Endothelial cell of umbilical vein (primary cell): ENCODE results near the gene GNG3. TPM values are rescaled to one million over a fixed set of nuclear protein-coding genes. Genes with fewer than 3 reads are reported as not detected.

Experiments used
- BruUV-seq: library from RNA; stranded (reverse); fragments of 400-500 nt; replicated peaks from 2 replicates; lab custom pipeline; 2021; lab: Mats Ljungman, UMichigan
- CTCF ChIA-PET: fragments of 300-600, 350-600 bp; sonication (Branson Sonifier 250); formaldehyde crosslinking; loops from one replicate; lab custom pipeline; 2021; ENCODE audit warnings: antibody characterized with exemption, inconsistent platforms; lab: Charles Lee
- POLR2A ChIA-PET: fragments of 300-600, 350-600 bp; sonication (Branson Sonifier 250); formaldehyde crosslinking; loops from one replicate; lab custom pipeline; 2021; ENCODE audit warnings: antibody characterized with exemption, inconsistent platforms; lab: Charles Lee
- DNase-seq: peaks from one replicate; pipeline ENCODE4 v3.0.0-alpha.2; 2011; ENCODE audit warnings: low read depth, low spot score
- FAIRE-seq: peaks from 2 replicates; lab custom pipeline; 2011; peaks lifted over from hg19 to GRCh38; lab: Jason Lieb, UNC
- H2AFZ ChIP-seq: 2 replicates; pipeline ENCODE4 v1.6.0; 2012; ENCODE audit warnings: low read depth, low read length, control low read depth, inconsistent platforms
- H3K27ac ChIP-seq: 2 replicates; pipeline ENCODE4 v1.5.1; 2011; ENCODE audit warnings: low read depth, mild to moderate bottlenecking, control low read depth, low read length, moderate library complexity; ENCODE audit not compliant: insufficient read depth
- H3K27me3 ChIP-seq, 2 experiments: 2 replicates each; pipeline versions ENCODE4 v1.6.0 to v1.6.1; 2011; ENCODE audit warnings: low read length in 2 of 2, mixed read lengths in 1 of 2; ENCODE audit not compliant: control insufficient read depth in 2 of 2, insufficient read depth in 2 of 2
- H3K36me3 ChIP-seq, 2 experiments: 2 replicates in 1 of 2; 3 replicates in 1 of 2; pipeline ENCODE4 v1.5.1; 2011; ENCODE audit warnings: low read length in 2 of 2, mild to moderate bottlenecking in 1 of 2, moderate library complexity in 1 of 2; ENCODE audit not compliant: control insufficient read depth in 2 of 2, insufficient read depth in 2 of 2; ENCODE audit errors: extremely low read depth in 1 of 2
- H3K4me1 ChIP-seq: 3 replicates; pipeline ENCODE4 v1.5.1; 2011; ENCODE audit warnings: mild to moderate bottlenecking, low read length; ENCODE audit not compliant: control insufficient read depth, insufficient read depth; ENCODE audit errors: extremely low read depth
- H3K4me2 ChIP-seq: 2 replicates; pipeline ENCODE4 v1.6.1; 2011; ENCODE audit warnings: low read length, control low read depth, mixed read lengths; ENCODE audit not compliant: insufficient read depth
- H3K4me3 ChIP-seq, 3 experiments: fragments of 200-600 bp in 1 of 3; sonication (generic), shearing (Covaris generic) in 1 of 3; replicated peaks in 1 of 3; 2 replicates each; pipeline ENCODE4 v1.5.1; 2011 to 2016; ENCODE audit warnings: control low read depth in 3 of 3, low read length in 3 of 3, mild to moderate bottlenecking in 2 of 3, inconsistent platforms in 1 of 3, low read depth in 1 of 3, moderate library complexity in 1 of 3; ENCODE audit not compliant: insufficient read depth in 1 of 3
- H3K79me2 ChIP-seq: 2 replicates; pipeline ENCODE4 v1.6.0; 2012; ENCODE audit warnings: low read length, inconsistent platforms; ENCODE audit not compliant: control insufficient read depth, insufficient read depth
- H3K9ac ChIP-seq: replicated peaks from 2 replicates; pipeline ENCODE3; 2011; ENCODE audit warnings: low read length, control low read depth; ENCODE audit not compliant: insufficient read depth; ENCODE audit errors: extremely low read depth
- H3K9me1 ChIP-seq: replicated peaks from 3 replicates; pipeline ENCODE4 v1.6.0; 2011; ENCODE audit warnings: mild to moderate bottlenecking, low read length; ENCODE audit not compliant: control insufficient read depth, insufficient read depth; ENCODE audit errors: extremely low read depth
- H3K9me3 ChIP-seq: replicated peaks from 2 replicates; pipeline ENCODE4 v1.5.1; 2012; ENCODE audit warnings: low read length, inconsistent platforms; ENCODE audit not compliant: control insufficient read depth, insufficient read depth
- H4K20me1 ChIP-seq: replicated peaks from 2 replicates; pipeline ENCODE3; 2011; ENCODE audit warnings: mild to moderate bottlenecking, low read length; ENCODE audit not compliant: control insufficient read depth, insufficient read depth; ENCODE audit errors: extremely low read depth
- EZH2 ChIP-seq: IDR thresholded peaks from 2 replicates; pipeline ENCODE4 v1.6.1; 2012; ENCODE audit warnings: borderline replicate concordance, low read depth, mild to moderate bottlenecking, moderate library complexity, low read length, inconsistent platforms; ENCODE audit not compliant: severe bottlenecking
- FOS ChIP-seq: IDR thresholded peaks from 2 replicates; pipeline ENCODE4 v1.6.1; 2011; ENCODE audit warnings: mild to moderate bottlenecking, low read length, moderate library complexity, borderline replicate concordance; ENCODE audit not compliant: insufficient read depth
- GATA2 ChIP-seq: IDR thresholded peaks from 2 replicates; pipeline ENCODE4 v1.7.0; 2011; ENCODE audit warnings: low read depth, mild to moderate bottlenecking, moderate library complexity, mixed read lengths, low read length; ENCODE audit not compliant: insufficient read length, insufficient read depth
- JUN ChIP-seq: IDR thresholded peaks from 2 replicates; pipeline ENCODE4 v1.6.1; 2011; ENCODE audit warnings: borderline replicate concordance, low read depth; ENCODE audit not compliant: insufficient read length, insufficient read depth
- MYC ChIP-seq: IDR thresholded peaks from one replicate; pipeline ENCODE4 v1.6.1; 2011; ENCODE audit warnings: mild to moderate bottlenecking, low read depth, low read length
- POLR2A ChIP-seq: IDR thresholded peaks from 2 replicates; pipeline ENCODE4 v1.6.1; 2012; ENCODE audit warnings: low read depth, mild to moderate bottlenecking, control low read depth, low read length
- POLR2AphosphoS5 ChIP-seq: IDR thresholded peaks from 2 replicates; pipeline ENCODE4 v1.6.1; 2012; ENCODE audit warnings: low read depth, mild to moderate bottlenecking, control low read depth, low read length, moderate library complexity; ENCODE audit not compliant: insufficient read depth
- dilution Hi-C: fragments of 300-500 bp; cut with MboI; formaldehyde crosslinking; loops from one replicate; pipeline ENCODE4 v1.15.0; 2019; ENCODE audit warnings: low sequenced_read_pairs; ENCODE audit not compliant: extremely low pct_ligation_motif_present
- intact Hi-C: fragments of 100-400 bp; cut with micrococcal nuclease; formaldehyde crosslinking; loops from one replicate; pipeline ENCODE4 v1.10.0; 2022
- polyA plus RNA-seq, 4 experiments: library from polyadenylated mRNA; depleted of rRNA in 3 of 4; stranded (reverse) in 3 of 4; unstranded in 1 of 4; fragments of >200 nt; gene quantifications; 2 replicates each; pipeline versions ENCODE4 v1.2.1 to v1.2.3, GENCODE V29; 2011 to 2012; ENCODE audit warnings: missing spikeins in 1 of 4
- total RNA-seq: library from RNA; stranded (reverse); gene quantifications from 2 replicates; pipeline ENCODE4 v1.2.3, GENCODE V29; 2021
- TF ChIP-seq, protein P1 (sequence below): IDR thresholded peaks from 2 replicates; pipeline ENCODE4 v1.6.1; 2011; ENCODE audit not compliant: insufficient read depth, insufficient read length
- TF ChIP-seq, protein P2 (sequence below), 2 donors: IDR thresholded peaks; 1 replicate in 1 of 2; 2 replicates in 1 of 2; pipeline ENCODE4 v1.5.1; 2011; ENCODE audit warnings: low read length in 2 of 2, mild to moderate bottlenecking in 2 of 2, moderate library complexity in 2 of 2, control low read depth in 1 of 2, inconsistent platforms in 1 of 2, low read depth in 1 of 2; ENCODE audit not compliant: insufficient read depth in 1 of 2; ENCODE audit errors: extremely low read depth in 1 of 2

Gene GNG3
- total and polyA plus RNA-seq, 2 donors (not counting 3 experiments of a cell fraction or from before 2014, with no cell fraction given), result not detected

DNA sequence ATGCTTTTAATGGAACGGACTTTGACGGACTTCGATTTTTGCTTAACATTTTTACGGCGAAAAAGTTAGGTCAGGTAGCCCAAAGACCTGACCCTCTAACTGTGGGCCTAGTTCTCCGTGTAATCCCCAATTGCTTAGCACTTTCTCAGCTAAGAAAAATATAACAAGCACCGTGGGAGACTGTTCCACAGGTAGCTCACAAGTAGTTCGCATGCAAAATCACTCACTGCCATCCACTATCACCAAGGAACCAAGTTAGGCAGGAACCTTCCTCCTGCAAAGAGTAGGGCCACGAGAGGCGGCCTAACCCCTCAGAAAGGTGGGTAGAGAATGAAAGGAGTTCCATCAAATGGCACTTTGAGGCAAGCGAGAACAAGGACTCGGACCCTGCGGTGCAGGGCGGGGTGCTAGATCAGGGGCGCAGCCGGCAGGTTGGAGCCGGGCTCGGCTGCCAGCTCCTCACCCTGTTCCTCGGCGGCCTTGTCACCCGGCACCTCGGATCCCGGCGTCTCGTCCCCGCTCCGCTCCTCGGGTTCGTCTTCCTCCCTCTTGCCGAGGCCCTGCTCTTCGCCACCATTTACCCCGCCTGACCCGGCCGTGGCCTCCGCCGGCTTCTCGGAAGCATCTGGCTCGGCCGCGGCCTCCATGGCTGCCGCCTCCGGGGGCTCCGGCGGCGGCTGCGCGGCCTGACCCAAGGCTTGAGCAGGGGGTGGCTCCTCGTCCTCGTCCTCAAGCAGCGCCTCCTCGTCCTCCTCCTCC, 18.9 kb downstream of the GNG3 start:
- Histone ChIP-seq H3K27ac (peak overlapping the region; percentile 2), H2AFZ (no peak overlapping the region), H3K27me3 (no peaks in the 10 kb centered on the region), H3K9ac (peak overlapping the region; percentile 59), H3K36me3 (peaks cover 12 to 25% of the 10 kb centered on the region in 2 experiments), H3K4me1 (peaks cover 15% of the 10 kb centered on the region), H4K20me1 (no peaks in the 10 kb centered on the region), H3K4me2 (peak overlapping the region; percentile 90), H3K9me1 (no peaks in the 10 kb centered on the region), H3K9me3 (no peaks in the 10 kb centered on the region), H3K4me3 (peak overlapping the region; percentile 53 to 99 (median 94)), H3K79me2 (peaks cover 73% of the 10 kb centered on the region)
- TF ChIP-seq, protein P1, sequence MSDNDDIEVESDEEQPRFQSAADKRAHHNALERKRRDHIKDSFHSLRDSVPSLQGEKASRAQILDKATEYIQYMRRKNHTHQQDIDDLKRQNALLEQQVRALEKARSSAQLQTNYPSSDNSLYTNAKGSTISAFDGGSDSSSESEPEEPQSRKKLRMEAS, result no peak
- TF ChIP-seq GATA2 (no peak), MYC (no peak), EZH2 (no peak), FOS (no peak), JUN (no peak), POLR2A (no peak), POLR2AphosphoS5 (no peak)
- TF ChIP-seq, protein P2, sequence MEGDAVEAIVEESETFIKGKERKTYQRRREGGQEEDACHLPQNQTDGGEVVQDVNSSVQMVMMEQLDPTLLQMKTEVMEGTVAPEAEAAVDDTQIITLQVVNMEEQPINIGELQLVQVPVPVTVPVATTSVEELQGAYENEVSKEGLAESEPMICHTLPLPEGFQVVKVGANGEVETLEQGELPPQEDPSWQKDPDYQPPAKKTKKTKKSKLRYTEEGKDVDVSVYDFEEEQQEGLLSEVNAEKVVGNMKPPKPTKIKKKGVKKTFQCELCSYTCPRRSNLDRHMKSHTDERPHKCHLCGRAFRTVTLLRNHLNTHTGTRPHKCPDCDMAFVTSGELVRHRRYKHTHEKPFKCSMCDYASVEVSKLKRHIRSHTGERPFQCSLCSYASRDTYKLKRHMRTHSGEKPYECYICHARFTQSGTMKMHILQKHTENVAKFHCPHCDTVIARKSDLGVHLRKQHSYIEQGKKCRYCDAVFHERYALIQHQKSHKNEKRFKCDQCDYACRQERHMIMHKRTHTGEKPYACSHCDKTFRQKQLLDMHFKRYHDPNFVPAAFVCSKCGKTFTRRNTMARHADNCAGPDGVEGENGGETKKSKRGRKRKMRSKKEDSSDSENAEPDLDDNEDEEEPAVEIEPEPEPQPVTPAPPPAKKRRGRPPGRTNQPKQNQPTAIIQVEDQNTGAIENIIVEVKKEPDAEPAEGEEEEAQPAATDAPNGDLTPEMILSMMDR (IDR thresholded peaks at IDR 0.05; ENCODE audit: extremely low read depth in 1 of 2, insufficient read depth in 1 of 2, low read depth in 1 of 2, low read length in 2 of 2), result no peak
- CTCF ChIA-PET, result interaction anchor here (1.0 to 4.5 kb wide), 3 partner anchors 27 to 60 kb away, joined by 3 to 39 read pairs (median 11); partner anchors contain the start of genes TMEM179B and ZBTB3
- POLR2A ChIA-PET, result interaction anchor here (1.2 to 3.2 kb wide), 4 partner anchors 14 to 152 kb away, joined by 4 to 25 read pairs (median 6); partner anchors contain the start of gene EEF1G
- dilution Hi-C loops (no loop called here), intact Hi-C loops (loop anchor here (2.0 to 5.0 kb wide), 2 partner anchors 66 to 156 kb away; partner anchors contain the start of genes SLC3A2 and TMEM223)
- BruUV-seq, result no TSS peak
- FAIRE-seq (no peak), DNase-seq (peak; percentile 23)
